VCaP (cell line): ENCODE measurements around the gene PGC.

ENCODE experiments used
- H3K27ac ChIP-seq: fragments of 450-650 bp; 2 replicates; pipeline ENCODE4 v1.5.1; 2017
- TF ChIP-seq, protein P1 (sequence below): fragments of 450-650 bp; conservative IDR thresholded peaks from 2 replicates; pipeline ENCODE4 v1.5.1; 2017; ENCODE audit warnings: mild to moderate bottlenecking, moderate library complexity

Gene PGC

DNA sequence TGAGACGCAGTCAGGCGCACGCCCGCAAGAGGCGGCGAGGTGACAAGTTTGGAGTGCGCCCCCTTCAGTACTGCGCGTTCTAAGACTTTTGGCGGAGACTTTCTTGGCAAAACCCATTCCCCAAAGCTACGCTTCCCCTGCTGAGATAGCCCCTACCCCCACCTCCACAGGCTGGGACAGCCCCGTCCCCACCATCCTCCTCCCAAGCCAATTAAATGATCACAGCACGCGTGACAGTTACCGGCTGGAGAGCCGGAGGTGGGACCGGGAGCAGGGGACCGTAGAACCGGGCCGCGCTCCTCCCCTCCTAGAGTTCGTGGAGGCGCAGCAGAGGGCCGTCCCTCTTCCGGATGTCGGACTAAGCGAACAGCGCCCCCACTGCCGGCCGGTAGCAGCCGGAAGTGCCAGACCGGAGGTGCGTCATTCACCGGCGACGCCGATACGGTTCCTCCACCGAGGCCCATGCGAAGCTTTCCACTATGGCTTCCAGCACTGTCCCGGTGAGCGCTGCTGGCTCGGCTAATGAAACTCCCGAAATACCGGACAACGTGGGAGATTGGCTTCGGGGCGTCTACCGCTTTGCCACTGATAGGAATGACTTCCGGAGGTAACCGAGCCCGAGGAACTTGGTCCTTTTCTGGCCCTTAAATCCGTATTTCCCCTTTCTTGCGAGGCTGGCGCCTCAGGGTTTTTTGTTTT lies 40.2 kb upstream of the PGC start, which contains the start of gene TOMM6:
Gene TOMM6, plus strand, starts transcription at position 476 of the 699 bp plus-strand sequence. Its CDS starts 4 bp downstream, at position 480.
- TF ChIP-seq, protein P1, sequence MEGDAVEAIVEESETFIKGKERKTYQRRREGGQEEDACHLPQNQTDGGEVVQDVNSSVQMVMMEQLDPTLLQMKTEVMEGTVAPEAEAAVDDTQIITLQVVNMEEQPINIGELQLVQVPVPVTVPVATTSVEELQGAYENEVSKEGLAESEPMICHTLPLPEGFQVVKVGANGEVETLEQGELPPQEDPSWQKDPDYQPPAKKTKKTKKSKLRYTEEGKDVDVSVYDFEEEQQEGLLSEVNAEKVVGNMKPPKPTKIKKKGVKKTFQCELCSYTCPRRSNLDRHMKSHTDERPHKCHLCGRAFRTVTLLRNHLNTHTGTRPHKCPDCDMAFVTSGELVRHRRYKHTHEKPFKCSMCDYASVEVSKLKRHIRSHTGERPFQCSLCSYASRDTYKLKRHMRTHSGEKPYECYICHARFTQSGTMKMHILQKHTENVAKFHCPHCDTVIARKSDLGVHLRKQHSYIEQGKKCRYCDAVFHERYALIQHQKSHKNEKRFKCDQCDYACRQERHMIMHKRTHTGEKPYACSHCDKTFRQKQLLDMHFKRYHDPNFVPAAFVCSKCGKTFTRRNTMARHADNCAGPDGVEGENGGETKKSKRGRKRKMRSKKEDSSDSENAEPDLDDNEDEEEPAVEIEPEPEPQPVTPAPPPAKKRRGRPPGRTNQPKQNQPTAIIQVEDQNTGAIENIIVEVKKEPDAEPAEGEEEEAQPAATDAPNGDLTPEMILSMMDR = peak; percentile 88
- peak within 1 kb of the TSS; percentile 92 for H3K27ac ChIP-seq

DNA sequence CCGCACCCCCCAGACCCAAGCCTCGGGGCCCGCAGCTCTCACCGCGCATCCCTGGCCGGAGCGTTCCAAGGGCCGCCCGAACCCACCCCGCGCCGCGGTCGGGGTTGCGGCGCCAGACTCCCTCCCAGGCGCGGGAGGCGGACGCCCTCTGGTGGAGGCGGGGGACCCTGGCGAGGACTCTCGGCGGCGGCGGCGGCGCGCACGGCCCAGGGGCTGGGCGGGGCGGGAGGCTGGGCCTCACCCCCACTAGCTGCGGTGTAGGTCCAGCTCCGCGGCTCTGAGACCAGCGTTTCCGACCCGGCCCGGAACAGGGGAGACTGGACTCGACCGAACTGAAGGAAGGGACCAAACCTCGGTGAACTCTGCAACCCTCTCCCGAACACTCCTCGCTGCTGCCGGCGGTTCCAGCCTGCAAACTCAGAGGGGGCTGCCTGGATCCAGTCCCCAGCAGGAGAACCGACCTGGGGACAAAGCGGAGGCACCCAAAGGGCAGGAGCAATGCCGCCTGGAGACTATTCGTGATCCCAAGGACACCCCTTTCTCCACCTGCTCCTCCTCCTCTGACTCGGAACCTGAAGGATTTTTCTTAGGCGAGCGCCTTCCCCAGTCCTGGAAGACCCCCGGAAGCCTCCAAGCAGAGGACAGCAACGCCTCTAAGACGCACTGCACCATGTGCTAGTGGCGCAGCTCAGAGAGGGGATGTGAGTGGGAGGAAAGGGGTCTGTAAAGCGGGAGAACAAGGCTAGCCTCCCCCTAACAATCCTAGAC lies 39.4 kb upstream of the PGC start:
- H3K27ac ChIP-seq = peak overlapping the region; percentile 92
- TF ChIP-seq, protein P1 = peak; percentile 89

DNA sequence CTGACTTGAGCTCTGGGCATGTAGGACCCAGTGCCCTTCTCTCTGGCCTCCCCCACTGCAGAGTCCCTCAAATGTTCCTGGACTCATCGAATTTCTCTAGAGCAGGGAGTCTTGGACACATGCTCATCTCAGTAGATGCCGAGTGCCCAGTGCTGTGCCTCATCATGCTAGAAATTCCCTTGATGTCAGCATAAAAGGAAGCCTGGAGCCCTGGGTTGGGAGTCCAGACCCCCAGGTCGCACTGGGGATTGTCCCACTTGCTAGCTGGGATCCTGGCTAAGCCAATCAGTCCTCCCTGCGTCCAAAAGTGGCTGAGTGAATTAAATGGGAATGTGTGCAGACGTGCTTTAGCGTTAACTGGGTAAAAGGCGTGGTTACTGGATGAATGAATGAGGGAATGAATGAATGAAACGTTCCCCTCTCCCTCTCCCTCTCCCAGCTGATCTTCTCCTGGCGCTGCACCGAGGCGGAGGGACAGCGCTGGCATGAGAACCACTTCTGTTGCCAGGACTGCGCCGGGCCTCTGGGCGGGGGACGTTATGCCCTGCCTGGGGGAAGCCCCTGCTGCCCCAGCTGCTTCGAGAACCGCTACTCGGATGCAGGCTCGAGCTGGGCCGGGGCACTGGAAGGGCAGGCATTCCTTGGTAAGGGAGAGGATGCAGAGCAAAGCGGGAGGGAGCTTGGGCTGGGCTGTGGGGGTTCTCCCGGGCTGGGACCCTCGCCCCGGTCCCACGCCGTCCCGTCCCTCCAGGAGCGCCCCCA lies 38.7 kb upstream of the PGC start:
- TF ChIP-seq, protein P1 = no peak

DNA sequence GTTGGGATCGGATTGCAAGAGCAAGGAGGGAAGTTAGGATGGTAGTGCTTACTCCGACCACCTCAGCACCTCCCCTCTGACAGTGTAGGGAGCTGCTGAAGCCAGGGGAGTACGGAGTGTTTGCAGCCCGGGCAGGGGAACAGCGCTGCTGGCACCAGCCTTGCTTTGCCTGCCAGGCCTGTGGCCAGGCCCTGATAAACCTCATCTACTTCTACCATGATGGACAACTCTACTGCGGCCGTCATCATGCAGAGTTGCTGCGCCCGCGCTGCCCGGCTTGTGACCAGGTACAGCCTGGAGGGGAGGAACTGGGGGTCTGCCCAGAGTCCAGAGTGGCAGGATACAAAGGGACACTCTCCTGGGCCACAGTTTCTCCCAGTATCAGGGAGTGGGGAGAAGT lies 38.1 kb upstream of the PGC start:
- no peak overlapping the region; the same call in 1 of the 2 replicates for H3K27ac ChIP-seq
- TF ChIP-seq, protein P1 = no peak

More for the DNA sequence above, 38.7 kb upstream of the PGC start:
- peak overlapping the region; percentile 92 for H3K27ac ChIP-seq

DNA sequence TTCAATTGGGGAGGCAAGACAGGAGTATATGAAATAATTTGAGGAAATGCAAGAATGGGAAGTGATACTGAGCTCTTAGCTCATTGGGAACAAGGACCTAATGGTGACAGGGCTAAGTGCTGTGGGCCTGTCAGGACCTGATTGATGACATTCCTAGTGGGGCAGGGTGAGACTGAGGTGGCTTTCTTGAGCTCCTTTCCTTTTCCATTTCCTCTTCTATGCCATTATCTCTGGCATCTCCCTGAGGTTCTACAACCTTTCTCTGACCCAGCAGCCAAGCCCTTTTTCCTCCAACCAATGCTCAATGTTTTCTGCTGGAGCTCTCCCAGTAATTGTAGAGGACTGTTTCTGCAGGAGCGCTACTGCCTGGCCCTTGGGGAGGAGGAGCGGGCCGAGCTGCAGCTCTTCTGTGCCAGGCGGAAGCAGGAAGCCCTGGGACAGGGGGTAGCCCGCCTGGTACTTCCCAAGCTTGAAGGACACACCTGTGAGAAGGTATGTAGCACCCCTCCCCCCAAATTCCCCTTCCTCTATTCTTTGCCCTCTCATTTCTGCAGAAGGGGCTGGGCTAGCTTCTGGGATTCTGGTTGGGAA lies 37.5 kb upstream of the PGC start:
- no peak overlapping the region for H3K27ac ChIP-seq
- TF ChIP-seq, protein P1 = no peak

DNA sequence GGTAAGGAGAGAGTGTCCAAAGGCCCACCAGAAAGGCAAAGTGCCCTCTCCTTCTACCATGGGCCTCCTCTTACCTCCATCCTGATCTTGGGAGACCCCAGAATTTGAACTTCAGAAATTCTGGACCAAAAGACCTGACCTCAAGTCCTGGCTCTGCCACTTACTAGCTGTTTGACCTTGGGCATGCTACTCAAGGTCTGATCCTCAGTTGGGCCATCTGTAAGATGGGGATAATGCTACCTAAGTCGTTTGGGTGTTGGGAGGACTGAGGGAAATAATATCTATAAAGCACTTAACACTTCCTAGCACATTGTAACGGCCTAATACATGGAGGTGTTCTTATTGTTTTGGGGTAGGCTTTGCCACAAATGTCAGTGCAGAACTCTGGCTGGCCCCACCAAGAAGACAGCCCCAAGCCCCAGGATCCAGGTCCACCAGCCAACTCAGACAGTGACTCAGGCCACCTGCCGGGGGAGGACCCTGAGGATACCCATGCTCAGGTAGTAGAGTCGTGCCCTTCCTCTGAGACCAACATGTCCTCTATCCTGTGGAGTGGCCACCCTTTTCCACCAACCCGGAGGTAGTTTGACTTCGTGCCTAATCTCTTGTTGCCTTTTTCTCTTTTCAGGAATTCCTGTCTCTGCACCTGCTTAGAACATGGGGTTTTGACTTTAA lies 36.0 kb upstream of the PGC start:
- TF ChIP-seq, protein P1 = no peak
- H3K27ac ChIP-seq = no peak overlapping the region
